HG03520 (cell line): Measurements from ENCODE around the gene SERGEF.

Experiments
- ATAC-seq: cut with Tn5 transposase; IDR thresholded peaks from one replicate; pipeline ENCODE4 v1.9.1; 2021; ENCODE audit warnings: mild to moderate bottlenecking, moderate library complexity; ENCODE audit not compliant: unreplicated experiment

The SERGEF gene

GRCh38 chr11:17822401-17822781 lies 190.5 kb downstream of the SERGEF start:
- ATAC-seq, result no peak

GRCh38 chr11:17821648-17822400 lies 191.0 kb downstream of the SERGEF start:
- no peak for ATAC-seq

- ATAC-seq, result no peak
Observed at GRCh38 chr11:17816232-17816931, 196.5 kb downstream of the SERGEF start.

- no peak for ATAC-seq
Observed at GRCh38 chr11:17814546-17814945, 198.3 kb downstream of the SERGEF start.

- ATAC-seq, result no peak
Observed at GRCh38 chr11:17813391-17814059, 199.3 kb downstream of the SERGEF start.

- no peak for ATAC-seq
Observed at GRCh38 chr11:17812865-17813187, 200.0 kb downstream of the SERGEF start.

GRCh38 chr11:17812091-17812864 lies 200.6 kb downstream of the SERGEF start:
- ATAC-seq, result no peak

GRCh38 chr11:17811352-17811751 lies 201.5 kb downstream of the SERGEF start:
- ATAC-seq, result no peak

GRCh38 chr11:17810746-17811145 lies 202.1 kb downstream of the SERGEF start:
- ATAC-seq, result no peak

- ATAC-seq, result no peak
Observed at GRCh38 chr11:17810041-17810440, 202.8 kb downstream of the SERGEF start.

GRCh38 chr11:17807034-17807433 lies 205.8 kb downstream of the SERGEF start:
- no peak for ATAC-seq

GRCh38 chr11:17805873-17806272 lies 207.0 kb downstream of the SERGEF start:
- ATAC-seq, result no peak

GRCh38 chr11:17805043-17805442 lies 207.8 kb downstream of the SERGEF start:
- no peak for ATAC-seq

GRCh38 chr11:17803754-17804334 lies 209.0 kb downstream of the SERGEF start:
- no peak for ATAC-seq

- no peak for ATAC-seq
Observed at GRCh38 chr11:17802491-17802890, 210.4 kb downstream of the SERGEF start.

GRCh38 chr11:17801166-17801565 lies 211.7 kb downstream of the SERGEF start:
- no peak for ATAC-seq

GRCh38 chr11:17799147-17799546 lies 213.7 kb downstream of the SERGEF start:
- no peak for ATAC-seq

- no peak for ATAC-seq
Observed at GRCh38 chr11:17798716-17799115, 214.1 kb downstream of the SERGEF start.

- no peak for ATAC-seq
Observed at GRCh38 chr11:17798253-17798652, 214.6 kb downstream of the SERGEF start.

GRCh38 chr11:17796154-17796553 lies 216.7 kb downstream of the SERGEF start:
- ATAC-seq, result no peak

GRCh38 chr11:17794981-17795380 lies 217.9 kb downstream of the SERGEF start:
- ATAC-seq, result no peak
